NCI-H82 treated with DMSO at 0.1 percent for 48 hours (cell line): Measurements from ENCODE around the gene ANO8.
"Not testable (repeated sequence)": the region's sequence is repeated elsewhere in the genome, so short reads cannot be mapped to it uniquely, and the experiment has no call there.

Experiments used
- DNase-seq: peaks from one replicate; lab custom pipeline; 2025; ENCODE audit not compliant: unreplicated experiment; lab: John Stamatoyannopoulos, UW

Gene ANO8

GRCh38 chr19:17334414-17335409 is at the start of gene ANO8:
Gene ANO8, minus strand, starts transcription at chr19:17334855. Its CDS starts 185 bp downstream, at chr19:17334670.
- DNase-seq: peak; percentile 99

GRCh38 chr19:17380426-17381138 is 45.9 kb upstream of the ANO8 start:
- no peak for DNase-seq

GRCh38 chr19:17379221-17379631 is 44.6 kb upstream of the ANO8 start:
- DNase-seq: no peak

GRCh38 chr19:17378271-17378670 is 43.6 kb upstream of the ANO8 start:
- DNase-seq: no peak

GRCh38 chr19:17376935-17377600 is 42.4 kb upstream of the ANO8 start, which contains the start of gene PLVAP:
Gene PLVAP, minus strand, starts transcription at chr19:17377342. Its CDS starts 54 bp downstream, at chr19:17377288.
- DNase-seq: no peak

GRCh38 chr19:17370026-17370587 is 35.5 kb upstream of the ANO8 start:
- no peak for DNase-seq

- DNase-seq: no peak
Observed at GRCh38 chr19:17365361-17365760, 30.7 kb upstream of the ANO8 start.

- DNase-seq: not testable (repeated sequence)
Observed at GRCh38 chr19:17363852-17364605, 29.4 kb upstream of the ANO8 start.

GRCh38 chr19:17359905-17360800 is 25.5 kb upstream of the ANO8 start:
- no peak for DNase-seq

- no peak for DNase-seq
Observed at GRCh38 chr19:17358395-17358794, 23.7 kb upstream of the ANO8 start.

- no peak for DNase-seq
Observed at GRCh38 chr19:17357724-17358123, 23.1 kb upstream of the ANO8 start.

- DNase-seq: no peak
Observed at GRCh38 chr19:17357078-17357666, 22.5 kb upstream of the ANO8 start.

GRCh38 chr19:17353386-17353785 is 18.7 kb upstream of the ANO8 start:
- no peak for DNase-seq

- DNase-seq: no peak
Observed at GRCh38 chr19:17352608-17353280, 18.1 kb upstream of the ANO8 start.

- DNase-seq: no peak
Observed at GRCh38 chr19:17351815-17352435, 17.3 kb upstream of the ANO8 start.

- DNase-seq: no peak
Observed at GRCh38 chr19:17348700-17349099, 14.0 kb upstream of the ANO8 start.

- DNase-seq: no peak
Observed at GRCh38 chr19:17347877-17348276, 13.2 kb upstream of the ANO8 start.

- no peak for DNase-seq
Observed at GRCh38 chr19:17347361-17347760, 12.7 kb upstream of the ANO8 start.
